HCT116 (cell line): ENCODE results near the gene FANK1. TPM values are rescaled to one million over a fixed set of nuclear protein-coding genes. Genes with fewer than 3 reads are reported as not detected.
"Not testable (repeated sequence)": the region's sequence is repeated elsewhere in the genome, so short reads cannot be mapped to it uniquely, and the experiment has no call there.

Source experiments
- ATAC-seq: fragments of 200-7000 bp; cut with Tn5 transposase; 2 replicates; pipeline ENCODE4 v1.9.1; 2020; ENCODE audit warnings: mild to moderate bottlenecking, moderate library complexity
- BruUV-seq: library from RNA; stranded (reverse); fragments of 400-500 nt; replicated peaks from 2 replicates; lab custom pipeline; 2021; lab: Mats Ljungman, UMichigan
- CTCF ChIA-PET: fragments of 300-600 bp; sonication (Branson Sonifier 250); formaldehyde crosslinking; loops from one replicate; lab custom pipeline; 2021; ENCODE audit warnings: antibody characterized with exemption; lab: Charles Lee
- POLR2A ChIA-PET: fragments of 300-600, 350-600 bp; sonication (Branson Sonifier 250); formaldehyde crosslinking; loops from one replicate; lab custom pipeline; 2021; ENCODE audit warnings: antibody characterized with exemption; lab: Charles Lee
- RAD21 ChIA-PET, 2 experiments: fragments of 300-600 bp; sonication (Branson Sonifier 250); formaldehyde crosslinking; loops; one replicate each; lab custom pipeline; 2023; ENCODE audit warnings: low total read pairs in 2 of 2; ENCODE audit not compliant: uncharacterized antibody in 2 of 2, unreplicated experiment in 2 of 2, low non-redundant PET in 1 of 2; lab: Charles Lee
- DNase-seq: peaks from one replicate; pipeline ENCODE4 v3.0.0-alpha.2; 2010; ENCODE audit warnings: low read depth, low spot score
- H2AFZ ChIP-seq: fragments of 200-600 bp; shearing (Covaris generic), sonication (generic); 2 replicates; pipeline ENCODE4 v1.6.1; 2017; ENCODE audit warnings: low read depth, mixed run types, mixed read lengths, antibody characterized with exemption, low read length; ENCODE audit not compliant: poor library complexity, severe bottlenecking
- H3K27ac ChIP-seq: 2 replicates; pipeline ENCODE4 v1.5.1; 2012; ENCODE audit warnings: low read depth, low read length
- H3K27me3 ChIP-seq: fragments of 200-600 bp; sonication (generic); 2 replicates; pipeline ENCODE4 v1.6.1; 2016; ENCODE audit warnings: mixed run types, low read length, mixed read lengths; ENCODE audit not compliant: insufficient read depth
- H3K36me3 ChIP-seq, 2 experiments: fragments of 200-500 bp in 1 of 2; fragments of 200-600 bp in 1 of 2; sonication (Bioruptor generic) in 1 of 2; sonication (generic) in 1 of 2; 2 replicates each; pipeline versions ENCODE4 v1.5.1 to v1.6.1; 2014 to 2016; ENCODE audit warnings: low read length in 2 of 2, inconsistent platforms in 1 of 2, mixed read lengths in 1 of 2, mixed run types in 1 of 2; ENCODE audit not compliant: insufficient read depth in 2 of 2, control insufficient read depth in 1 of 2
- H3K4me1 ChIP-seq, 2 experiments: fragments of 200-600 bp in 1 of 2; sonication (generic) in 1 of 2; 2 replicates each; pipeline versions ENCODE4 v1.5.1 to v1.6.1; 2012 to 2017; ENCODE audit warnings: low read length in 2 of 2, inconsistent platforms in 1 of 2, mild to moderate bottlenecking in 1 of 2, mixed read lengths in 1 of 2, mixed run types in 1 of 2, moderate library complexity in 1 of 2; ENCODE audit not compliant: insufficient read depth in 2 of 2, control insufficient read depth in 1 of 2
- H3K4me2 ChIP-seq: fragments of 200-600 bp; sonication (generic); 2 replicates; pipeline ENCODE4 v1.6.1; 2017; ENCODE audit warnings: mixed run types, low read length, mixed read lengths
- H3K4me3 ChIP-seq, 2 experiments: fragments of 200-600 bp in 1 of 2; sonication (generic) in 1 of 2; replicated peaks in 1 of 2; 2 replicates each; pipeline ENCODE4 v1.5.1; 2011 to 2016; ENCODE audit warnings: low read length in 2 of 2, control low read depth in 1 of 2, low read depth in 1 of 2, mild to moderate bottlenecking in 1 of 2, mixed read lengths in 1 of 2, mixed run types in 1 of 2
- H3K79me2 ChIP-seq: fragments of 200-600 bp; sonication (generic); 2 replicates; pipeline ENCODE4 v1.6.1; 2017; ENCODE audit warnings: mild to moderate bottlenecking, mixed run types, low read length, moderate library complexity, mixed read lengths; ENCODE audit not compliant: insufficient read depth
- H3K9ac ChIP-seq: fragments of 200-600 bp; sonication (generic); 2 replicates; pipeline ENCODE4 v1.6.1; 2016; ENCODE audit warnings: low read length, mixed read lengths
- H3K9me2 ChIP-seq: fragments of 200-600 bp; sonication (generic), shearing (Covaris generic); 2 replicates; pipeline ENCODE4 v1.6.1; 2017; ENCODE audit warnings: mixed run types, mild to moderate bottlenecking, moderate library complexity; ENCODE audit not compliant: insufficient read depth
- H3K9me3 ChIP-seq, 2 experiments: fragments of 200-500 bp in 1 of 2; fragments of 200-600 bp in 1 of 2; sonication (Bioruptor generic) in 1 of 2; sonication (generic) in 1 of 2; 2 replicates each; pipeline ENCODE4 v1.6.1; 2014 to 2017; ENCODE audit warnings: low read length in 2 of 2, mixed read lengths in 2 of 2, inconsistent platforms in 1 of 2, low read depth in 1 of 2, mild to moderate bottlenecking in 1 of 2, mixed run types in 1 of 2, moderate library complexity in 1 of 2; ENCODE audit not compliant: control insufficient read depth in 1 of 2, insufficient read depth in 1 of 2
- H4K20me1 ChIP-seq: fragments of 200-600 bp; sonication (generic), shearing (Covaris generic); 2 replicates; pipeline ENCODE4 v1.6.1; 2017; ENCODE audit warnings: mixed run types, mild to moderate bottlenecking, moderate library complexity; ENCODE audit not compliant: insufficient read depth
- EGR1 ChIP-seq: IDR thresholded peaks from 2 replicates; pipeline ENCODE4 v1.6.1; 2012; ENCODE audit warnings: low read depth
- EZH2phosphoT487 ChIP-seq: fragments of 200-600 bp; IDR thresholded peaks from 2 replicates; pipeline ENCODE4 v1.6.1; 2018; ENCODE audit warnings: antibody characterized with exemption, borderline replicate concordance
- POLR2A ChIP-seq: IDR thresholded peaks from 2 replicates; pipeline ENCODE4 v1.7.0; 2011; ENCODE audit warnings: borderline replicate concordance; ENCODE audit not compliant: insufficient read depth, insufficient read length; ENCODE audit errors: extremely low read depth
- SP1 ChIP-seq: IDR thresholded peaks from 2 replicates; pipeline ENCODE4 v1.6.1; 2012; ENCODE audit warnings: low read depth
- TCF7L2 ChIP-seq: IDR thresholded peaks from 2 replicates; pipeline ENCODE4 v1.7.0; 2011; ENCODE audit warnings: borderline replicate concordance, inconsistent platforms; ENCODE audit not compliant: insufficient read depth, insufficient read length; ENCODE audit errors: extremely low read depth
- ZBTB33 ChIP-seq: IDR thresholded peaks from 2 replicates; pipeline ENCODE4 v1.6.1; 2011; ENCODE audit warnings: mild to moderate bottlenecking, low read length, moderate library complexity; ENCODE audit not compliant: insufficient replicate concordance; ENCODE audit errors: extremely low read depth
- intact Hi-C: fragments of 100-400 bp; cut with micrococcal nuclease; formaldehyde crosslinking; loops from 2 replicates; pipeline ENCODE4 v1.10.0; 2022
- total RNA-seq: library from RNA; stranded (reverse); gene quantifications from one replicate; pipeline ENCODE4 v1.2.1, GENCODE V29; 2021; ENCODE audit not compliant: unreplicated experiment

Gene FANK1
- total RNA-seq, 1 experiment from 2014 or later, result 5.4 TPM

DNA sequence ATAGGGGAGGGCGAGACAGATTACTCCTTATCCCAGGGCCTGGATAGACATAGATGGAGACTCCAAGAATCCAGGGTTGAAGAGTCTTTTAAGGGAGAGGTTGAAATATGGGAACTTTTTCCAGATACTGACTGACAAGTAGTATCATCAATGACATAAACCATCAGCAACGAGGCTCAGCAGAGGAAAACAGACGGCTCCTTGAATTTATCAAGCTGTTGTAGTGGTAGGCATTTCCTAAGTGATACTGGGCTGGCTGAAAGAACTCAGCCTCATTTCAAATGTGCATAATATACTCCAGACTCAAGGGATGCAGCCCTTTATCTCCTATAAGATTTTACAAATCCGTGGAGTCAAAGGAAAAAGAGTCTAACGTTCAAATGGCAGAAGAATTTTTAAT lies 150.5 kb downstream of the FANK1 start:
- TF ChIP-seq EGR1 (no peak), POLR2A (no peak), TCF7L2 (no peak), EZH2phosphoT487 (no peak), SP1 (no peak), ZBTB33 (no peak)
- POLR2A ChIA-PET, result no interaction called here
- no peaks in the 10 kb centered on the region for H3K36me3 ChIP-seq
- no peak overlapping the region for H2AFZ ChIP-seq
- intact Hi-C loops, result no loop called here
- H3K9ac ChIP-seq, result no peak overlapping the region
- peaks cover 30% of the 10 kb centered on the region for H3K27me3 ChIP-seq
- BruUV-seq, result no TSS peak
- H3K9me3 ChIP-seq, result no peaks in the 10 kb centered on the region
- no peak for ATAC-seq
- no peaks in the 10 kb centered on the region for H3K9me2 ChIP-seq
- DNase-seq, result no peak
- H3K4me3 ChIP-seq, result no peak overlapping the region
- RAD21 ChIA-PET, result no interaction called here
- H3K79me2 ChIP-seq, result no peaks in the 10 kb centered on the region
- no peak overlapping the region for H3K27ac ChIP-seq
- CTCF ChIA-PET, result no interaction called here
- no peak overlapping the region for H3K4me2 ChIP-seq
- H3K4me1 ChIP-seq, result no peaks in the 10 kb centered on the region
- no peaks in the 10 kb centered on the region for H4K20me1 ChIP-seq

- H3K27me3 ChIP-seq, result peaks cover 39% of the 10 kb centered on the region
- H3K27ac ChIP-seq, H3K4me2 ChIP-seq, H3K36me3 ChIP-seq, H3K9me3 ChIP-seq, POLR2A ChIA-PET, H3K4me1 ChIP-seq, H3K79me2 ChIP-seq, H3K9ac ChIP-seq, CTCF ChIA-PET, H4K20me1 ChIP-seq, BruUV-seq, intact Hi-C loops, H3K9me2 ChIP-seq, ATAC-seq, RAD21 ChIA-PET, DNase-seq, H3K4me3 ChIP-seq, H2AFZ ChIP-seq: not testable (repeated sequence)
These were observed 151.4 kb downstream of the FANK1 start for GRCh38 chr10:126047749-126048148.
